IMR-90 (cell line): ENCODE data around the gene LHPP. TPM values are rescaled to one million over a fixed set of nuclear protein-coding genes. Genes with fewer than 3 reads are reported as not detected.

Experiments used
- ATAC-seq: fragments of 200-7000 bp; cut with Tn5 transposase; 2 replicates; pipeline ENCODE4 v1.9.1; 2020; ENCODE audit warnings: low read depth, mild to moderate bottlenecking, moderate library complexity
- BruUV-seq: library from RNA; stranded (reverse); fragments of 400-500 nt; replicated peaks from 2 replicates; lab custom pipeline; 2021; lab: Mats Ljungman, UMichigan
- CTCF ChIA-PET: fragments of 300-600 bp; formaldehyde crosslinking; extraction: SDS; loops from one replicate; lab custom pipeline; 2021; ENCODE audit warnings: antibody characterized with exemption; lab: Yijun Ruan, JAX
- POLR2A ChIA-PET: fragments of 300-600 bp; sonication (Branson Sonifier 250); formaldehyde crosslinking; loops from one replicate; lab custom pipeline; 2022; ENCODE audit warnings: antibody characterized with exemption; ENCODE audit not compliant: unreplicated experiment; lab: Charles Lee
- DNase-seq: peaks from one replicate; pipeline ENCODE4 v3.0.0; 2013
- H2AFZ ChIP-seq: replicated peaks from 2 replicates; pipeline ENCODE3; 2013; ENCODE audit warnings: low read length, mild to moderate bottlenecking; ENCODE audit not compliant: poor library complexity
- H2AK5ac ChIP-seq: 2 replicates; pipeline ENCODE4 v1.6.1; 2013; ENCODE audit warnings: low read depth, low read length, inconsistent platforms
- H2AK9ac ChIP-seq: replicated peaks from 2 replicates; pipeline ENCODE3; 2013; ENCODE audit warnings: mild to moderate bottlenecking, low read depth, low read length, moderate library complexity; ENCODE audit not compliant: poor library complexity
- H2BK120ac ChIP-seq: 2 replicates; pipeline ENCODE4 v1.6.1; 2013; ENCODE audit warnings: low read depth, low read length, inconsistent platforms
- H2BK15ac ChIP-seq: 3 replicates; pipeline ENCODE4 v1.6.1; 2013; ENCODE audit warnings: low read depth, low read length, inconsistent platforms
- H2BK20ac ChIP-seq: 2 replicates; pipeline ENCODE4 v1.6.1; 2013; ENCODE audit warnings: low read depth, mild to moderate bottlenecking, inconsistent platforms, low read length, moderate library complexity
- H2BK5ac ChIP-seq: 2 replicates; pipeline ENCODE4 v1.6.1; 2013; ENCODE audit warnings: mild to moderate bottlenecking, low read depth, low read length, inconsistent platforms; ENCODE audit not compliant: poor library complexity, severe bottlenecking
- H3K14ac ChIP-seq: replicated peaks from 2 replicates; pipeline ENCODE4 v1.6.1; 2013; ENCODE audit warnings: low read depth, low read length, inconsistent platforms
- H3K18ac ChIP-seq: 2 replicates; pipeline ENCODE4 v1.6.1; 2013; ENCODE audit warnings: low read depth, low read length, control low read depth
- H3K23ac ChIP-seq: 2 replicates; pipeline ENCODE4 v1.6.1; 2013; ENCODE audit warnings: low read depth, low read length, inconsistent platforms
- H3K27ac ChIP-seq: 2 replicates; pipeline ENCODE4 v1.5.1; 2013; ENCODE audit warnings: mild to moderate bottlenecking, control low read depth, low read length; ENCODE audit not compliant: insufficient read depth
- H3K27me3 ChIP-seq: 2 replicates; pipeline ENCODE4 v1.6.1; 2013; ENCODE audit warnings: low read length; ENCODE audit not compliant: control insufficient read depth, insufficient read depth
- H3K36me3 ChIP-seq: 2 replicates; pipeline ENCODE4 v1.6.1; 2013; ENCODE audit warnings: low read length, mixed read lengths; ENCODE audit not compliant: control insufficient read depth, insufficient read depth
- H3K4ac ChIP-seq: 2 replicates; pipeline ENCODE4 v1.6.1; 2013; ENCODE audit warnings: low read depth, low read length, inconsistent platforms
- H3K4me1 ChIP-seq: 2 replicates; pipeline ENCODE4 v1.6.1; 2013; ENCODE audit warnings: low read length, mixed read lengths; ENCODE audit not compliant: control insufficient read depth, insufficient read depth
- H3K4me2 ChIP-seq: 2 replicates; pipeline ENCODE4 v1.6.1; 2013; ENCODE audit warnings: low read depth, mild to moderate bottlenecking, control low read depth, low read length, moderate library complexity
- H3K4me3 ChIP-seq: 2 replicates; pipeline ENCODE4 v1.5.1; 2013; ENCODE audit warnings: low read depth, mild to moderate bottlenecking, control low read depth, low read length, moderate library complexity; ENCODE audit not compliant: insufficient read depth
- H3K56ac ChIP-seq: 2 replicates; pipeline ENCODE4 v1.6.1; 2013; ENCODE audit warnings: low read length, inconsistent platforms; ENCODE audit not compliant: insufficient read depth; ENCODE audit errors: extremely low read depth
- H3K79me1 ChIP-seq, 2 experiments: 2 replicates each; pipeline ENCODE4 v1.6.1; 2013; ENCODE audit warnings: low read length in 2 of 2, inconsistent platforms in 1 of 2, low read depth in 1 of 2
- H3K9ac ChIP-seq: 2 replicates; pipeline ENCODE4 v1.6.1; 2013; ENCODE audit warnings: low read depth, low read length, control low read depth
- H3K9me1 ChIP-seq: 2 replicates; pipeline ENCODE4 v1.6.1; 2013; ENCODE audit warnings: low read length, inconsistent platforms; ENCODE audit not compliant: insufficient read depth
- H3K9me3 ChIP-seq: 2 replicates; pipeline ENCODE4 v1.6.1; 2013; ENCODE audit warnings: low read length; ENCODE audit not compliant: control insufficient read depth, insufficient read depth
- H4K20me1 ChIP-seq: 2 replicates; pipeline ENCODE4 v1.6.1; 2013; ENCODE audit warnings: low read length, inconsistent platforms; ENCODE audit not compliant: insufficient read depth
- H4K5ac ChIP-seq: 2 replicates; pipeline ENCODE4 v1.6.1; 2013; ENCODE audit warnings: mild to moderate bottlenecking, low read depth, low read length, control low read depth
- H4K8ac ChIP-seq, 2 experiments: 2 replicates each; pipeline ENCODE4 v1.6.1; 2013; ENCODE audit warnings: low read depth in 2 of 2, low read length in 2 of 2, control low read depth in 1 of 2, inconsistent platforms in 1 of 2
- H4K91ac ChIP-seq: 2 replicates; pipeline ENCODE4 v1.6.1; 2013; ENCODE audit warnings: low read depth, low read length, inconsistent platforms; ENCODE audit not compliant: insufficient read depth
- BHLHE40 ChIP-seq: fragments of 150-350 bp; IDR thresholded peaks from 2 replicates; pipeline ENCODE4 v1.6.1; 2016; ENCODE audit warnings: mild to moderate bottlenecking, low read depth, low read length
- CEBPB ChIP-seq: IDR thresholded peaks from 2 replicates; pipeline ENCODE4 v1.6.1; 2012; ENCODE audit warnings: low read depth, low read length, improper control_type of control experiment
- FOS ChIP-seq: fragments of 150-350 bp; IDR thresholded peaks from 2 replicates; pipeline ENCODE4 v1.6.1; 2016; ENCODE audit warnings: low read depth, low read length
- MAFK ChIP-seq: IDR thresholded peaks from 2 replicates; pipeline ENCODE4 v1.6.1; 2012; ENCODE audit warnings: low read depth, low read length, improper control_type of control experiment
- MAZ ChIP-seq: IDR thresholded peaks from 2 replicates; pipeline ENCODE4 v1.6.1; 2012; ENCODE audit warnings: low read depth, mild to moderate bottlenecking, low read length, improper control_type of control experiment, moderate library complexity, borderline replicate concordance
- MXI1 ChIP-seq: IDR thresholded peaks from 2 replicates; pipeline ENCODE4 v1.6.1; 2012; ENCODE audit warnings: low read depth, mild to moderate bottlenecking, low read length, moderate library complexity, borderline replicate concordance
- NFE2L2 ChIP-seq: fragments of 150-350 bp; IDR thresholded peaks from 2 replicates; pipeline ENCODE4 v1.6.1; 2016; ENCODE audit warnings: low read depth, mild to moderate bottlenecking, low read length
- POLR2A ChIP-seq: IDR thresholded peaks from 2 replicates; pipeline ENCODE4 v1.6.1; 2012; ENCODE audit warnings: mild to moderate bottlenecking, low read depth, low read length
- RAD21 ChIP-seq: IDR thresholded peaks from 2 replicates; pipeline ENCODE4 v1.6.1; 2012; ENCODE audit warnings: low read length, improper control_type of control experiment
- RCOR1 ChIP-seq: IDR thresholded peaks from 2 replicates; pipeline ENCODE4 v1.6.1; 2012; ENCODE audit warnings: mild to moderate bottlenecking, low read length, improper control_type of control experiment; ENCODE audit not compliant: insufficient replicate concordance
- RFX5 ChIP-seq: IDR thresholded peaks from 2 replicates; pipeline ENCODE4 v1.8.0; 2012; ENCODE audit warnings: low read depth, mild to moderate bottlenecking, low read length, moderate library complexity
- USF2 ChIP-seq: fragments of 150-350 bp; IDR thresholded peaks from 2 replicates; pipeline ENCODE4 v1.6.1; 2017; ENCODE audit warnings: mild to moderate bottlenecking, antibody characterized with exemption, low read length, low read depth
- WGBS, 2 experiments: methylation state at CpG; one replicate each; pipeline versions ENCODE4 v1.1.5 to v1.1.7; 2013; ENCODE audit warnings: missing lambda C conversion rate in 2 of 2; ENCODE audit not compliant: insufficient read length in 1 of 2; ENCODE audit errors: extremely low coverage in 2 of 2; 5-methylcytosine and 5-hydroxymethylcytosine counted together
- dilution Hi-C: fragments of 300-500 bp; cut with HindIII; formaldehyde crosslinking; loops from one replicate; pipeline ENCODE4 v1.14.3; 2018; ENCODE audit warnings: low sequenced_read_pairs; ENCODE audit not compliant: unreplicated experiment
- in situ Hi-C: fragments of 300-500 bp; cut with MboI; formaldehyde crosslinking; loops from 3 replicates; pipeline ENCODE4 v1.14.3; 2019; ENCODE audit warnings: low sequenced_read_pairs, inconsistent platforms, mixed read lengths
- intact Hi-C: fragments of 100-400 bp; cut with micrococcal nuclease; formaldehyde crosslinking; loops from 2 replicates; pipeline ENCODE4 v1.10.0; 2022
- polyA plus RNA-seq, 3 experiments: library from polyadenylated mRNA; depleted of rRNA; stranded (reverse); fragments of >200 nt; gene quantifications; 2 replicates each; pipeline ENCODE4 v1.2.3, GENCODE V29; 2012; ENCODE audit warnings: low replicate concordance in 1 of 3
- total RNA-seq: library from RNA; depleted of rRNA; stranded (reverse); fragments of >200 nt; gene quantifications from 2 replicates; pipeline ENCODE4 v1.2.3, GENCODE V29; 2012

Gene LHPP
- total and polyA plus RNA-seq, 2 of the 4 experiments (the other 2 are of a cell fraction) = 2.7 to 8.3 TPM

- Histone ChIP-seq H3K36me3 (no peaks in the 10 kb centered on the region), H2AK5ac (no peak overlapping the region), H2BK20ac (no peak overlapping the region), H3K79me1 (peaks cover 0 to 12% of the 10 kb centered on the region in 2 experiments; a peak in 1 of 4 replicates), H4K8ac (no peak overlapping the region), H4K20me1 (no peaks in the 10 kb centered on the region; the same call in 1 of the 2 replicates), H2BK5ac (no peak overlapping the region), H3K9ac (no peak overlapping the region), H3K4me1 (peaks cover 10% of the 10 kb centered on the region; the same call in 1 of the 2 replicates), H2BK120ac (no peak overlapping the region), H2AK9ac (no peak overlapping the region), H2BK15ac (no peak overlapping the region), H3K4ac (no peak overlapping the region), H3K14ac (no peak overlapping the region), H3K4me2 (no peak overlapping the region), H4K5ac (no peak overlapping the region), H3K27ac (no peak overlapping the region), H3K23ac (no peak overlapping the region), H3K27me3 (no peaks in the 10 kb centered on the region), H3K4me3 (no peak overlapping the region), H3K56ac (no peak overlapping the region), H3K18ac (no peak overlapping the region), H3K9me1 (peaks cover 10% of the 10 kb centered on the region), H2AFZ (no peak overlapping the region), H3K9me3 (no peaks in the 10 kb centered on the region), H4K91ac (no peak overlapping the region)
- no TSS peak for BruUV-seq
- no CpG with 5 or more reads among the region's 6 CpGs for WGBS, 2 experiments
- no peak for TF ChIP-seq RCOR1
- TF ChIP-seq RAD21 = no peak
- TF ChIP-seq BHLHE40 = no peak
- no peak for TF ChIP-seq USF2
- no peak for TF ChIP-seq CEBPB
- TF ChIP-seq NFE2L2 = no peak
- no peak for TF ChIP-seq MAZ
- no peak for TF ChIP-seq RFX5
- no peak for TF ChIP-seq MAFK
- TF ChIP-seq POLR2A = no peak
- no peak for TF ChIP-seq MXI1
- no peak for TF ChIP-seq FOS
- in situ Hi-C loops (no loop called here), intact Hi-C loops (no loop called here), dilution Hi-C loops (no loop called here)
- ATAC-seq = no peak
- CTCF ChIA-PET = no interaction called here
- POLR2A ChIA-PET = no interaction called here
- DNase-seq = no peak
Measured at GRCh38 chr10:124639206-124639605, 177.6 kb downstream of the LHPP start.
